GM21515 (cell line): ENCODE measurements around the gene SLC25A23.
"Not testable (repeated sequence)": the region's sequence is repeated elsewhere in the genome, so short reads cannot be mapped to it uniquely, and the experiment has no call there.

Experiments
- ATAC-seq: cut with Tn5 transposase; IDR thresholded peaks from one replicate; pipeline ENCODE4 v1.9.1; 2021; ENCODE audit not compliant: unreplicated experiment

The SLC25A23 gene

GRCh38 chr19:6457958-6458694 lies 1.5 kb downstream of the SLC25A23 start:
- ATAC-seq = no peak

DNA sequence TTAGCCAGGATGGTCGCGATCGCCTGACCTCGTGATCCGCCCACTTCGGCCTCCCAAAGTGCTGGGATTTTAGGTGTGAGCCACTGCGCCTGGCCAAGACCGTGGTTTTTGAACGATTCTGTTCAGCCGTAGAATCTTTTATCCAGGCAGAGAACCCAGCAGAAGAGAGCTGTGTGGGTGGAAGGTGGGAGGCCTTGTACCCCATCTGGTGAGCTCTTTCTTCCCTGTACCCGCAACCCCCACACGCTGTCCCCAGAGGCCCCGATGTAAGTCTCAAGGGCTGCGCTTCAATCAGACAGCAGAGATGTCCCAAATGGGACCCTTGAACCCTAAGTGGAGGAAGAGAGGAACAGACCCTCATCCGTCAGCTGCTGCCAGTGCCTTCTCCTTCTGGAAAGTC lies 3.7 kb downstream of the SLC25A23 start:
- no peak for ATAC-seq

GRCh38 chr19:6453951-6454565 lies 5.5 kb downstream of the SLC25A23 start:
- no peak for ATAC-seq

GRCh38 chr19:6452899-6453298 lies 6.7 kb downstream of the SLC25A23 start:
- ATAC-seq = no peak

DNA sequence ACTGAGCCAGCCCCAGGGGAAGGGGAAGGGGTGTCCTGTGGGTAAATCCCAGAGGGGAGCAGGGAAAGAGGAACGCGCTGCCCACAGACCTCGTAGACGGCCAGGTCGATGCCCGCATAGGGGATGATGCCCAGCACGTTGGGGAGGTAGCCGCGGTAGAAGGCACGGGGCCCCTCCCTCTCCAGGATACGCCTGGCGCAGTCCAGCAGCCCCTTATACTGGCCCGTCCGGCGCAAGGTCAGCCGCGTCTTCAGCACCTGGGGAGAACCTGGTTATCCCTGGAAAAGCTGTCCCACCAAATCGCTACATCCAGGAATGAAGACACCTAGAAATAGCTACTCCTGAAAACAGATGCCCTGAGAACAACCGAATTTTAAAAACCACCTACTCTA lies 7.4 kb downstream of the SLC25A23 start:
- ATAC-seq = no peak

DNA sequence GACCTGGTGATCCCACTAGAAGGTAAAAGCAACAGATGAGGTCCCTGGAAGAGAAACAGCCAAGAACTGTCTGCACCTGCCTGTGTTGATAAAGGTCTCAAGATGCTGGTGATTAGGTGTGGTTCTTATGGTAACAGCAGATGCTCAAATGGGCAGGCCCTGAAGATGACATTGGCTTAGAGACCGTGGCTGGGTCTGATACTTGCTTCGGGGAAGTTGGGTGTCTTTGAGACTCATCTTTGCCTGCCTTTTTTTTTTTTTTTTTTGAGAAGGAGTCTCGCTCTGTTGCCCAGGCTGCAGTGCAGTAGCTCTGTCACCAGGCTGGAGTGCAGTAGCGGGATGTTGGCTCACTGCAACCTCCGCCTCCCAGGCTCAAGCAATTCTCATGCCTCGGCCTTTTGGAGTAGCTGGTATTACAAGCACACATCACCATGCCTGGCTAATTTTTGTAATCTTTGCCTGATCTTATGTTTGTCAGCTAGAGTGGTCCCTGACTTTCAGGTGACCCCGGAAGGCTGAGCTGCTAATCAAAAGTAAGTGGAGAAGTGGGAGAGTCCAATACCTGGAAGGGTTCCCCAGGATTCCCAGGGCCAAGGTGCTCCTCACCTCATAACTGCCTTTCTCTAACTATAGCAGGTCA lies 7.9 kb downstream of the SLC25A23 start:
- no peak for ATAC-seq

DNA sequence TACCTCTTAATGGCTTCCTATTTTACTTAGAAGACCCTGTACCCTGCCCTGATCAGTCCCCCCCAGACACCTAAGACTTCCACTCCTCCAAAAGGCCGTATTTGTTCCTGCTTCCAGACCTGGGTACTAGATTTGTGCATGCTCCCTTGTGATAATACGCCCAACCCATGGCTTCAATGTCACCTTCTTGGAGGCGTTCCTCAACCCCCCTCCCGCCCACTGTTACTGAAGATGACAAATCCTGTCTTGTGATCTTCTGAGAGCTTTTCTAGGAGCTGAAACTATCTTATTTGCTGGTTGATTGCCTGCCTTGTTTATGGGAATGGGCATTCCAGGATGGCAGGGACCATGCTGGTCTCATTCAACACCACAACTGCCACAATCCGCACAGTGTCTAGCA lies 9.4 kb downstream of the SLC25A23 start:
- ATAC-seq = no peak

- no peak for ATAC-seq
Observed at GRCh38 chr19:6448045-6448444, 11.5 kb downstream of the SLC25A23 start.

GRCh38 chr19:6446452-6446851 lies 13.1 kb downstream of the SLC25A23 start:
- ATAC-seq = no peak

DNA sequence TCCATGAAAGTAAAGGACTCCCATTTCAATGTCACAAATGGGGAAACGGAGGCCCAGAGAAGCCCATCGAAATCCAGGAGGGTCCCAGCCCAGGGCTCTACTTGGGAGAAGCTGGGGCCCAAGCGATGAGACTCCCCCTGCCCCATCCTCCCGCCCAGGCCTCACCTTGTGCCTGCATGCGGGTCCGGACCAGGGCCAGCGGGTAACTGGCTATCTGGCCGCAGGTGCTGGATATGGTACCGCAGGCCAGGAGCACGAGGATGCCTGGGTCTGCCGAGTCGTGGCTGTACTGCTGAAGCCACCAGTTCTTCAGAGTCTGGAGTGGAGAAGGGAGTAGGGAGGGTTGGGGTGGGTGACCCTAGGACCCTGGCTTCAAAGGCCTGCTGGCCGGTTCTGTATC lies 15.6 kb downstream of the SLC25A23 start:
- no peak for ATAC-seq

- no peak for ATAC-seq
Observed at GRCh38 chr19:6442087-6442688, 17.4 kb downstream of the SLC25A23 start.

DNA sequence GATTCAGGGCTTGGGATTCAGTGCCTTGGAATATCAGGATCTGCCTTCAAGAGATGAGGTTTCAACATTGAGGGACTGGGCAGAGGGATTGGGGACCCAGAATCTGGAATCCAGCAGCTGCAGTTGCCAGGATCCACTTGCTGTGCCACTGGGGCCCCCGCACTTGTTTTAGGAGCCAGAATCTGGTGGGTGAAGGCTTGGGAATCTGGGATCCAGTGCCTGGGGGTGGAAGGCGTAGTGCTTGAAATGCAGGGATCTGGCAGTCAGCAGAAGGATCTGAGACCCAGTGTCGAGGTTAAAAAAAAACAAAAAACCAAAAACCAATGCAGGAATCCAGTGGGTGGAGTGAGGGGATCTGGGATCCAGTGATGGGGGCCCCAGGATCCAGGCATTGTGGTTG lies 18.7 kb downstream of the SLC25A23 start:
- ATAC-seq = no peak

- no peak for ATAC-seq
Observed at GRCh38 chr19:6439743-6440142, 19.8 kb downstream of the SLC25A23 start.

GRCh38 chr19:6433663-6434062 lies 25.9 kb downstream of the SLC25A23 start, which contains the start of gene SLC25A41:
TSS of gene SLC25A41 (minus strand) at chr19:6433763. CDS start at chr19:6433693, 70 bp downstream.
- no peak for ATAC-seq

DNA sequence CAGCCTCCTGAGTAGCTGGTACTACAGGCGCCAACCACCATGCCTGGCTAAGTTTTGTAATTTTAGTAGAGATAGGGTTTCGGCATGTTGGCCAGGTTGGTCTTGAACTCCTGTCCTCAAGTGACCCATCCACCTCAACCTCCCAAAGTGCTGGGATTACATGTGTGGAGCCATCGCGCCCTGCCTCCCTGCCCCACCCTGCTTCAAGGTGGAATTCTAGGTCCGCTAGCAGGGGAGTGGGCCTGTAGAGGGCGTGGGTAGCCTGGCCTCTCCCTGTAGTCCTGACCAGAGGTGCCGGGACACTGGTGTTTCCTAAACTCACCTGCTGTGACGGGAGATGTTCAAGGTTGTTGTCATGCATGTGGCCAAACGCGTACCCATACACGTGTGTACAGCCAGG lies 26.4 kb downstream of the SLC25A23 start:
- no peak for ATAC-seq

DNA sequence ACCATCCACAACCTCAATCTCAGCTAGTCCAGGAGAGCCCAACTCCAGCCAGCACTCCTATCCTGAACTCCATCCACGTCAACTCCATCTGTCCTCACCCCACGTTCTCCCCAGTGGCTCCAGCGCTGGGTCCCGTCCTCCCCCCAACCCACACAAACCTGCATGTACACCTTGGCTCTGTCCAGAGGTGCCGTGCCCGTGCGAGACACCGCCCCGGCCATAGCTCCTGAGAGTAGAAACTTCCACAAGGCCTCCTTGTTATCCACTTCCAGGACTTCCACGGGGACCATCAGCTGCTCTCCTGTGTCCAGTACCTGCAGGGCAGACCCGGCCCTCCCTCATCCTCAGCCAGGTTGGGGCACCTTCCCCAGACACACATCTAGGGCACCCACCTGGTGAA lies 27.7 kb downstream of the SLC25A23 start:
- ATAC-seq = no peak

DNA sequence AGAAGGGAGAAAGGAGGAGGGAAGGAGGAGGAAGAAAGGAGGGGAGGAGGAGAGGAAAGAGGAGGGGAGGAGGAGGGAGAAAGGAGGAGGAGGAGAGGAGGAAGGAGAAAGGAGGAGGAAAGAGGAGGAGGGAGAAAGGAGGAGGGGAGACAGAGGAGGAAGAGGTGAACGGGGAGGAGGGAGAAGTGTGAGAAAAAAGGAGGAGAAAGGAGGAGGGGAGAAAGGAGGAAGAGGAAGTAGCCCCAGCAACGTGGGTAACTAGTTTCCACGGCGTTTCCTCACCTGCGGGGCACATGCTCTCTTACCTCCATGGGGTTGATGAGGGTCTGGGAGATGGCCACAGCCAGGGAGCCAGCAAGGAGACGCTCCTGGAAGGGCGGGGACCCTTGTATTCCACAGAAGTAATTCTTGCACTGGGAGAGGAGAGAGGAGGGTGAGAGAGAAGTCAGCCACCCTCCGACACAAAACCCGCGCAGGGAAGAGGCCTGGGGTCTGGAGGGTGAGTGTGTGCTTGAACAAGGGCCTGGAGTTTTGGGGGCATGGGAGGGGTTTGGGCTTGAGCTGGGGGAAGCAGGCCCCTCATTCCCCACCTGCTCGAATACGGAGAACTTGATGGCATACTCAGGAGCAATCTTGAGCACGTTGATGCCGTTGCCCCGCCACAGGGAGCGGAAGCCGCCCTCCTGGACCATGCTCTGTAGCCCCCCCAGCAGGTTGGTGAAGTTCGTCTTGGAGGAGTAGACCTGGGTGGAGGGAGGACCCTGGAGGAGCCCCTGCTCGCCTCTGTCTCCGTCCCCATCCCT lies 30.0 kb downstream of the SLC25A23 start:
- ATAC-seq = no peak

DNA sequence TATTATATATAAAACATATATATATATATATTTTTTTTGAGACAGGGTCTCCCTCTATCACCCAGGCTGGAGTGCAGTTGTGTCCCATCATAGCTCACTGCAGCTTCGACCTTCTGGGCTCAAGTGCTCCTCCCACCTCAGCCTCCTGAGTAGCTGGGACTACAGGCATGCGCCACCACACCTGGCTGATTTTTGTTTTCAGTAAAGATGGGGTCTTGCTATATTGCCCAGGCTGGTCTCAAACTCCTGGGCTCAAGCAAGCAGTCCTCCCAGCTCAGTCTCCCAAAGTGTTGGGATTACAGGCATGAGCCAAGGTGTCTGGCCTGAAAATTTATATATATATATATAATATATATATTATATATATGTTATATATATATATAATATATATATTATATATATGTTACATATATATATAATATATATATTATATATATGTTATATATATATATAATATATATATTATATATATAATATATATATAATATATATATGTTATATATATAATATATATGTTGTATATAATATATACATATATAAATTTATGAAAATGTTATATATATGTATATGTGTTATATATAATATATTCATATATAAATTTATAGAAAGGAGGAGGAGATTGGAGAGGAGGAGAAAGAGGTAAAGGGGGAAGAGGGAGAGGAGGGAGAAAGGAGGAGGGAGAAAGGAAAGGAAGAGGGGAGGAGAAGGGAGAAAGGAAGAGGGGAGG lies 30.7 kb downstream of the SLC25A23 start:
- not testable (repeated sequence) for ATAC-seq

- ATAC-seq = no peak
Observed at GRCh38 chr19:6427131-6427530, 32.5 kb downstream of the SLC25A23 start.
